C4-2B (cell line): ENCODE measurements around the gene CACNA2D1.
"Not testable (repeated sequence)": the region's sequence is repeated elsewhere in the genome, so short reads cannot be mapped to it uniquely, and the experiment has no call there.

Source experiments
- H3K27ac ChIP-seq: fragments of 450-650 bp; 2 replicates; pipeline ENCODE4 v1.5.1; 2017
- CTCF ChIP-seq: fragments of 450-650 bp; conservative IDR thresholded peaks from 2 replicates; pipeline ENCODE4 v1.5.1; 2017; ENCODE audit warnings: mild to moderate bottlenecking
- ZFX ChIP-seq: fragments of 450-650 bp; IDR thresholded peaks from 2 replicates; pipeline ENCODE4 v1.6.1; 2017

CACNA2D1 gene

GRCh38 chr7:82142263-82142864 is 301.2 kb downstream of the CACNA2D1 start:
- no peak for TF ChIP-seq CTCF
- TF ChIP-seq ZFX, result no peak
- H3K27ac ChIP-seq, result no peak overlapping the region

- H3K27ac ChIP-seq, result no peak overlapping the region
- TF ChIP-seq ZFX (no peak), CTCF (no peak)
Observed at GRCh38 chr7:82141427-82141826, 302.1 kb downstream of the CACNA2D1 start.

GRCh38 chr7:82140608-82141007 is 303.0 kb downstream of the CACNA2D1 start:
- H3K27ac ChIP-seq, result not testable (repeated sequence)

- TF ChIP-seq ZFX, result no peak
- no peak overlapping the region for H3K27ac ChIP-seq
Observed at GRCh38 chr7:82131215-82131614, 312.4 kb downstream of the CACNA2D1 start.

- TF ChIP-seq CTCF (no peak), ZFX (no peak)
- no peak overlapping the region for H3K27ac ChIP-seq
Observed at GRCh38 chr7:82129091-82129490, 314.5 kb downstream of the CACNA2D1 start.

GRCh38 chr7:82128546-82128945 is 315.0 kb downstream of the CACNA2D1 start:
- H3K27ac ChIP-seq, result no peak overlapping the region
- TF ChIP-seq ZFX (no peak), CTCF (no peak)

GRCh38 chr7:82126576-82126975 is 317.0 kb downstream of the CACNA2D1 start:
- H3K27ac ChIP-seq, result no peak overlapping the region
- TF ChIP-seq ZFX (no peak), CTCF (no peak)

- no peak overlapping the region for H3K27ac ChIP-seq
- TF ChIP-seq CTCF (no peak), ZFX (no peak)
Observed at GRCh38 chr7:82124445-82124844, 319.1 kb downstream of the CACNA2D1 start.

GRCh38 chr7:82122275-82122674 is 321.3 kb downstream of the CACNA2D1 start:
- TF ChIP-seq CTCF, result no peak
- no peak for TF ChIP-seq ZFX
- no peak overlapping the region for H3K27ac ChIP-seq
